Stimulated activated naive CD4-positive, alpha-beta T cell (primary cell): ENCODE measurements around the gene TAOK1.
A peak's percentile ranks its signal among the peaks of the same experiment; 100 is the strongest.

Experiments
- DNase-seq, 6 experiments: peaks; one replicate each; lab custom pipeline; 2025; lab: John Stamatoyannopoulos, UW

Gene TAOK1

DNA sequence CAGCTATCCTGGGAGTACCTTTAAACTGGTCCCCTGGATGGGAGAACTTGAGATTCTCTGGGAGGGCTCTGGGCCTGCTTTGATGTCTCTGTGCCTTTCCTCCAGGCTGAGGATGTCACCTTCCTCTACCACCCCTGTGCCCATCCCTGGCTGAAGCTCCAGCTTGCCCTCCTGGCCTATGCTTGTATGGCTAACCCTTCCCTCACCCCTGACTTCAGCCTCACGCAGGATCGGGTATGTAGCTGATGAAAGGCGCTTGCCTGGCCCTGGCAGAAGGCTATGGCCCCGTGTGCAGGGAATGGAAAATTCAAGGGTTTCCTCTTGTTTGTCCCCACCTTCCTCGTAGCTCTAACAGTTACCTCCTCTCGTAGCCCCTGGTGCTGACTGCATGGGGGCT lies 181.3 kb downstream of the TAOK1 start:
- DNase-seq: no peak

DNA sequence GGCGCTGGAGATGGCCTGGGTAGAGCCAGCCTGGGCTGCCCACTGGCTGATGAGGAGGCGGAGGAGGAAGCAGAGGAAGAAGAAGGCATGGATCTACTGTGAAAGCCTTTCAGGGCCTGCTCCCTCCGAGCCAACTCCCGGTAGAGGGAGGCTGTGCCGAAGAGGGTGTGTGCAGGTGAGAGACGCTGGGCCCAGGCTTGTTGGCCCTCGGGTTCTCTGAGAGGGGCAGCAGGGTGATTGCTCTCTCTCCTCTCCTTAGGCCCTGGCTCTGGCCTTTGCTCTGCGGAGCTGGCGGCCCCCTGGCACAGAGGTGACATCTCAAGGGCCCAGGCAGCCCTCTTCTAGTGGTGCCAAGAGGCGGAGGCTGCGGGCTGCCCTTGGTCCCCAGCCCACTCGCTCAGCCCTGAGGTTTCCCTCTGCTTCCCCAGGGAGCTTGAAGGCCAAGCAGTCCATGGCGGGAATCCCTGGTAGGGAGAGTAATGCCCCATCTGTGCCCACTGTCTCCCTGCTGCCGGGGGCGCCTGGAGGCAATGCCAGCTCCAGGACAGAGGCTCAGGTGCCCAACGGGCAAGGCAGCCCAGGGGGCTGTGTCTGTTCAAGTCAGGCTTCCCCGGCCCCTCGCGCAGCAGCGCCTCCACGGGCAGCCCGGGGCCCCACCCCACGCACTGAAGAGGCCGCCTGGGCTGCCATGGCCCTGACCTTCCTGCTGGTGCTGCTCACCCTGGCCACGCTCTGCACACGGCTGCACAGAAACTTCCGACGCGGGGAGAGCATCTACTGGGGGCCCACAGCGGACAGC lies 181.9 kb downstream of the TAOK1 start:
- no peak for DNase-seq

DNA sequence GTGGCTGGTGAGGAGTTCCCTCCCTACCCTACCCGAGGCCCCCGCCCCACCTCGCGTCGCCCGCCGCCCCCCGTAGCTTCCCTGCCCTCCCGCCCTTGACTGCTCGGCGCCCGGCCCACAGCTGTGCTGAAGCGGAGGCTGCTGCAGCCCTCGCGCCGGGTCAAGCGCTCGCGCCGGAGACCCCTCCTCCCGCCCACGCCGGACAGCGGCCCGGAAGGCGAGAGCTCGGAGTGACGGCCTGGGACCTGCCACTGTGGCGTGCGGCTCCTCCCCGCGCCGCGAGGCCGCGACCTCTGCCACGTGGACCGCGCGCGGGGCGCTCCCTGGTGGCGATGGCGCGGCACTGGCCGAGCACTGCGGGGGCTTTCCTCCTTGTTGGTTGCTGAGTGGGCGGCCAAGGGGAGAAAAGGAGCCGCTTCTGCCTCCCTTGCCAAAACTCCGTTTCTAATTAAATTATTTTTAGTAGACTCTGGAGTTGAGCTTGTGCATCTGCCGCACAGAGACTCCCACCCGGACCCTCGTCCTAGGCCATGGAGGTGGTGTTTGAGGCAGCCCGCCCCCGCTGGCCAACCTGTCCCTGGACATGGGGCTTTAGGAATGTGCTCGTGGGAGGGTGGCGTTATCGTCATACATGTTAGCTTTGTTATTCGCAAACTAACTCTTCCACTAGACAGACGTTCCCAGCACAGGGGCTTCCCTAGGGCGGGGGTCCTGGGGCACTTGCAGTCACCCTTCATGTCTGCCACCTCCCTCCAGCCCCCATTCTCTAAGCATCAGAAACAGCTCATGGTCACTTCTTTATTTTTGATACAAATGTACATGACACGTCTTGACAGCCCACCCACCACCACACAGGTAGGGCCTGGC lies 182.8 kb downstream of the TAOK1 start:
- DNase-seq: peak in 2 of 6 experiments; percentile 11 to 14

DNA sequence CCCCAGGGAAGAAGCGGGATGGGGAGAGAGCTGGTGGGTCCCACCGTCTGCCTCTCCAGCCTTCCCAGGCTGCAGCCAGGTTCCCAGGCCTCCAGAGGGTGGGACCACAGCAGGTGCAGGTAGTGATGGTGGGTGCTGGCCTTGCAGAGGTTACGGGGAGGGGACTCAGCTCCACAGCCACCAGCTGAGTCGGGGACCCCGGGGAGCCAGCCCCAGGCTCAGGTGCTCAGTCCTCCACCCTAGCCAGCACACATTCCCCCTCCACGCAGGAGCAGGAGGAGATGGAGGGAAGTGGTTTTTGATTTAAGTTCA lies 183.4 kb downstream of the TAOK1 start:
- DNase-seq: no peak

DNA sequence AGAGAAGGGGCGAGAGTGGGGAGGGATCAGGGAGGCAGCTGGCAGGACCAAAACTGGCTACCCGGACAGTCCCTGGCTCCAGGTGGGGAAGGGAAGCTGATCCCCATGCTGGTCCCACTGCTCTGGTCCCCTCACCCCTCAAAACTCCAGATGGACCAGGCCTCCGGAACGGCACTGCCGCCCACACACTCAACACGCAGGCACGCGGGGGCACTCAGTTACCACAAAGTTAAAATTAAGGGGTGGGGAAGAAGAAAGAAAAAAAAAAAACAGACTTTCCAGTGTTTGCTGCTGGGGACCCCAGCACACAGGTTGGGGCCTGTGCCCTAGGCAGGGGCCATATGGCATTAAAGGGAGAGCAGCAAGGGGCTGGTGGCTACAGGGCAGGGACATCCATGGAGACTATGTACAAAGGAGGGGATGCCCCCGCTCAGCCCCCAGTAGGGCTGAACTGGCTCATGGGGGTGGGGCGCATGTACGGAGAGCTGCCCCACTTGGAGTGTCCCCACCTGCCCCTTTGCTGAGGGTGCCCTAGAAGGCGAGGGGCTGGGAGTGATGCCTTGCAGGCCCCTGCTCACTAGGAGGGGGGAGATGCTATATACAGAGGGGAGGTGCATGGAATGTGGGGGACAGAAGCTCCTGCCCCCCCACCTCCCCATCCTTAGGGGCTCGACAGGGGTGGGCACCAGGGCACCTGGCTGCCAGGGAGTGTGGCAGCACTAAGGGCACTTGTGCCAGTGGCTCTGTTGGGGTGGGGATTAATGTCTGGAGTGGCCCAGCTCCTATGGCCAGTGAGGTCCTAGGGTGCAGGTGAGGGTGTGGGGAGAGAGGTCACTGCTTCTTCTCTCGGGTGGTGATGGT lies 183.9 kb downstream of the TAOK1 start:
- no peak for DNase-seq

DNA sequence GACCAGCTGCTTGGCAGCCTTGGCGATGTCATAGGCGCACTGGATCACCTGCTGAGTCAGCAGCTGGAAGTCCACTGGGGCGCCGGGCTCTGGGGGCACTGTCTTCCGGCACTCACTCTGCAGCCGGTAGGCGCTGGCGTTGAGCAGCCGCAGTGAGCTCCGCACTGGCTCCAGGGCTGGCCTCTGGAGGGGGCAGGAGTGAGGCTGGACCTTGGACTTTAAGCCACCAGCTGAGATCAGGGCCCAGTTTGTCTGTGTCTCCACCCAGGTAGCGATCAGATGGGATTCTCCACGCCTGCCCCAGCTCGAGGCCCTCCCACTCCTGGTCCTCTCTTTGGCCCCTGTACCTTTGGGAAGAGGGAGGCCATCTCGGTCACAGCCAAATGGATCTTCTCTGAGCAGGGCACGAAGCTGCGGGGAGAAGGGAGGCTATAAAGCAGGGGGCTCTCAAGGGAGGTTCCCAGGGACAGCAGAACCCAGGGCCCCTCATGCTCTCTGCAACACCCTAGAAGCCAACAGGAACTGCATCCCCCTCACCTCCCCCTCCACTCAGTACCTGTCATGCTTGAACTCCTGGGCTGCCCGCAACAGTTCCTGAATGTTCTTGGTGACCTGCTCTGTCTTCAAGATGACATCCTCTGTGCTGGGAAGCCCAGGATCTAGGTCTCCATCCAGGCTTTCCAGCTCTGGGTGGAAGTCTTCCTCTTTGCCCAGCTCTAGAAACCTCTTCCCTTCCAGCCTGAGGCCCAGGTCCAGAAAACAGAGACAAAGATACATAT lies 184.8 kb downstream of the TAOK1 start:
- DNase-seq: no peak

DNA sequence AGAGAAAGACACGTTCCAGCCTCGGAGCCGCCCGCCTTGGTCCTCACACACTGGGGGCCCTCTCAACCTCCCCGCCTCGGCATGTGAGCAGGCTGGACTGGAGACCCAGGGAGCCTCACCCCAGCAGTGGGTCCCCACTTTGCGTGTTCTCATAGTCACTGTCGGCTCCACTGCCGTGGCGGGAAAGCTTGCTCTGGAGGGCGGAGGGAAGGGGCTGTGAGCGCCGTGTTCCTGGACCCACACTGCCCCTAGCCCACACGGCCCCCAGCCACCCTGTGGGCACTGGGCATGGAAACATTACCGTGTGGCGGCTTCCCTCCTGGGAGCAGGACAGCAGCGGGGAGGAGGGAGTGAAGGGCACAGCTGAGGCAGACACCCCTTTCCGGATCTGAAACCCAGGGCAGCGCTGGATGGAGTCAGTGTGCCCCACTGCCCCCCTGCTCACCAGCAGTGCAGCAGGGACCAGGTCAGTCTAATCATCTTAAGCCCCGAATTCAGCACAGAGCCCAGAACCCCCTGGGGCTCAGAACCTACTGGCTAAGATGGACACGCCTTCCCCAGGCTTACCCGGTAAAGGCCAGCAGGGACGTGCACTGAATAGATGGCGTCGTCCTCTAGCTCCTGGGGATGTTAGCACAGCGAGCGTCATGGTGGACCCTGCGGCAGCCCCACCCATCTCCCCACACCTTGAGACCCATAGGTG lies 185.5 kb downstream of the TAOK1 start:
- DNase-seq: no peak

DNA sequence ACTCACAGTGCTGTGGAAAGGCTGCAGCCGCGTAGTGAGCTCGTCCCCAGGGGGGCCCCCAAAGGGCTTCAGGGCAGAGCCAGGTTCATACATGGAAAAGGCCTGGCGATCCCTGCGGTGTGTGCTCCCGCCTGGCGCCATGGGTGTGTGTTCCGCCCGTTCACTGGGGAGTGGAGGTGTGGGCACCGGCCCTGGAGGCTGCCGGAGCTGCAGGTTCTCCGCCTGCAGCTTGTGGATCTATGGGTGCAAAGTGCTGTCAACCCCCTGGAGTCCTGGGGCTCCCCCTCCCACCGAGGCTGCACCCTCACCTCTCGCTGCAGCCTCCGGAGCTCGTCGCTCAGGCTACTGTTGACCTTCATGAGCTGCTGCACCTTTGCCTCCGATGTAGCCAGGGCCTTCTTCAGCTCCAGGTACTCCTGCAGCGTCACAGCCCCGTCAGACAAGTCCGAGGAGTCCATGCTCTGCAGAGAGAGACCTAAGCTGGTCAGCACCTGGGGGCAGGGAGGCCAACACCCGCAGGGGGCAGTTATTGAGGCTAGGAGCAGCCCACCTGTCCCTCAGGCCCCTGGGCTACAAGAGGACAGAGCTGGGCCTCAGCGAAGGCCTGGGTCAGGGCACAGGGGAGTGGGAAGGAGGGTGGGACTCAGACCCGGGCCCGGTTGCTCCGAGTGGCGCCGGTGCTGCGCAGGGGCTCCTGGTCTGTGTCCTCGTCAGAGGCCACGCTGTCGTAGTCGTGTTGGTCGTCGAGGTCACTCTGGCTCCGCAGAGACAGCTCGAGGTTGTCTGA lies 186.2 kb downstream of the TAOK1 start:
- DNase-seq: no peak

DNA sequence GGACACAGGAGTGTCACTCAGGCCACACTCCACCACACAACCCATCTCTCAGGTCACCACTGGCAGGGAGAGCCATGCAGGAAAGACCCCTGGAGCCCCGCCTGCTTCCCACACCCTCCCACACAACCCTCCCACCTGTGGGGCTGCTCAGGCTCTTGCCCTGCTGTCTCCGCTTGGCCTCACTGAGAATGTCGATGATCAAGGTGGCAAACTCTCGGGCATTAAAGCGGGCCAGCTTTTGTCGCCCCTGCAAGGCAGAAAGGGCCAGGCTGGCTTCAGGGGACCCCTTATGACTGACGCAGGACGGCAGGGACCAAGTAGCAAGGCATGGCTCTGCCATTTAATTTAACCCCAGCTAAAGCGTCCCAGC lies 186.8 kb downstream of the TAOK1 start:
- DNase-seq: no peak

DNA sequence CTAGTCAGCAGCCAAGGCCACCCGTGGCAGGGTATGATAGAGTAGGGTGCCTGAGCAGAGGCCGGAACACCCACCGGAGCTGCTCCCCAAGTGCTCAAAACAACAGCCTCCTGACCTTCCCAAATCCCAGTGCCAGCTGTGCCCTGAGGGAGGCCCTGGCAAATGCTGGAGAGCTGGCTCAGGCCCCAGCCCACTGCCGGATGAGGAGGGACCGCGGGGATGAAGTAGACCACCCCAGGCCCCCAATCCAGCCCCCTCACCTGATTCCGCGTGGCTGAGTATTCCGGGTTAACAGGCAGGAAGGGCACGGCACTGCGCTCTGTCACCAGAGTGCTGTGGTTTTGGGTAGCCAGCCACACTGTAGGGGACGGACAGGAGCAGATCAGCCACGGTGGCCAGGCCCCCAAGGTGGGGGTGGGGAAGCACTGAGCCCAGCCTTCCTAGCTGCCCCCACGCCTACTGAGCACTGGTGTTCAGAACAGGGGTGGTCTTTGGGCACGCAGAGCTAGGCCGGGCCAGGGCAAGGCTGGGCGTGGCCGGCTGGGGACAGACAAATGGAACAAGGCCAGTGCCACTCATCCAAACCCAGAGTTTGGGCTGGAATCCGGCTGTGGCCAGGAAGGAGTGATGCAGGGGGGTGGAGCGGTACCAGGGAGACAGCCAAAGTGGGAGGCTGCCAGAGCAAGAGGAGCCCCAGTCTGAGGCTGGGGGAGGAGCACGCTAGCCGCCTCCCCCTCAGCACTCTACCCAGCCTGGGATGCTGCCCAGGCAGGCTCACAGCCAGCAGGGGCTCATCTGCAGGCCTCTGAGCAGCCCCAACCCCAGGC lies 187.4 kb downstream of the TAOK1 start:
- DNase-seq: no peak

DNA sequence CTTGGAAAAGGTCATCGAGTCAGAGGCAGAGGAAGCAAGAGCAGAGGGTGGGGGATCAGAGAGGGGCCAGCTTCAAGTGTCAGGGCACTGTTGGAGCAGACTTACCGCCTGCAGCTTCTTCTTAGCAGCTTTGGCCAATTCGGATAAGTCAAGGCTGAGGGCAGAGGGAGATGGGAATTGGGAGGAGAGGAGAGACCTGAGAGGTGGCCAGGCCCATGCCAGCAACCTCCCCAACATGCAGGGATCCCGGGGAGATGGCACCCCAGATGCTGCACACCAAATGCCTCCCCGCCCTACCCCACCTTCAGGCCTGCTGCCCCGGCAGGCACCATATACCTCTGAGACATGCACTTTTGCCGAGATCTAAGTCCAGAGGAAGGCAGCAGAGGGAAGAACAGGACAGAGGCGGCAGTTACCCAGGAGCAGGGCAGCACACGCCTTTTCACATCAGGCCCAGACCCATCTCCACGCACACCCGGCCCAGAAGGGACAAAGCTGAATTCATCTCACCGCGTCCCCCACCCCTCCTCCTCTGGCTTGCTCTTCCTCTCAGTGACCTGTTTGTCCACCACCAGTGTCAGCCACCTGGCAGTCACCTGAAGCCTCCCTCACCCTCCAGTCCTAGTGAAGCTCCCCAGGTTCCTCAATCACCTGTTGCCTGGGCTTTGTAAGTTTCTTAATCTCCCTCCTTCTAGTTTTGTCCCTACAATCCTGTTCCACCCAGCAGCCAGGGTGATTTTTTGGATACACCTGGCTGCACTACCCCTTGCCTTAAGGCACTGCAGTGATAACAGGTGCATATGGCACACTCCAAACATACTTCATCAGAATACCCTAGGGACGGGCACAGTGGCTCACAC lies 188.7 kb downstream of the TAOK1 start:
- DNase-seq: no peak

DNA sequence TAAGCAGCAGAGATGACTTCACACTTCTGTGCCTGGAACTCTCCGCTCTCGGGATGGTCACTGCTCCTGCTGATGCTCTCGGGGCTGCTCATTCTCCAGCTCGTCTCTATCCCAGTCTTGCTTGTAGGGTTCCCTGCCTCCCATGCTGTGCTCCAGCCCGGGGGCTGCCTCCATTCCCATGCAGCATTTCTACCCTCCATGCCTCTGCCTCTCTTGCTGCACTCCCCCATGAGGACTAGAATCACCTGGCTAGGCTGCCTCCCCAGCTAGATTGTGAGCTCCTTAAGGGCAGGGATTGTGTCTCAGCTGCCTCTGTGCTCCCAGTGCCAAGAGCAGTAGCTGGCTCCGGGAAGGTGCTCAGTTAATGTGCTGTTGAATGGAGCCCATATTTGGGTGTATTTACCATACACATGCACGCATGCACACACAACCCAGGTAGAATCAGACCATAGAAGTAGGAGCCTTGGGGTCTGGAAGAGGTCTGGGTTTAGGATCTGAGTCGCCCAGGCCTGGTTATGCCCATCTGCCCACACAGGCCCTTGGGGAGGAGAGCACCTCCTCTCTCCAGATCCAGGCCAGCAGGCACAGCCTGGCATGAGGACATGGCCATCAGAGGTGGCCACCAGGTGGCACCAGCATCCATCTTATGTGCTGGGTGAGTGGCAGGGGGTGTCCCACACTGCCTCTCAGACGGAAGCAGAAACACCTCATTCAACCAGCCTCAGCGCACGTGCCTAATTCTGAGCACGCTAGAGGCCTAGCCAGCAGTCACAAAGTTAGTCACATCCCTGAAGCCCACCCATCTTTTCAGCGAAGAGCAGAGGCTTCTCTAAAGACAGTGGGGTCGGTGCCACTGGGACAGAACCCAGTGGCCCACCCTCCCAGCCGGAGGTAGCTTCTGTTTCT lies 190.0 kb downstream of the TAOK1 start:
- peak; percentile 78 to 88 (median 85) for DNase-seq

DNA sequence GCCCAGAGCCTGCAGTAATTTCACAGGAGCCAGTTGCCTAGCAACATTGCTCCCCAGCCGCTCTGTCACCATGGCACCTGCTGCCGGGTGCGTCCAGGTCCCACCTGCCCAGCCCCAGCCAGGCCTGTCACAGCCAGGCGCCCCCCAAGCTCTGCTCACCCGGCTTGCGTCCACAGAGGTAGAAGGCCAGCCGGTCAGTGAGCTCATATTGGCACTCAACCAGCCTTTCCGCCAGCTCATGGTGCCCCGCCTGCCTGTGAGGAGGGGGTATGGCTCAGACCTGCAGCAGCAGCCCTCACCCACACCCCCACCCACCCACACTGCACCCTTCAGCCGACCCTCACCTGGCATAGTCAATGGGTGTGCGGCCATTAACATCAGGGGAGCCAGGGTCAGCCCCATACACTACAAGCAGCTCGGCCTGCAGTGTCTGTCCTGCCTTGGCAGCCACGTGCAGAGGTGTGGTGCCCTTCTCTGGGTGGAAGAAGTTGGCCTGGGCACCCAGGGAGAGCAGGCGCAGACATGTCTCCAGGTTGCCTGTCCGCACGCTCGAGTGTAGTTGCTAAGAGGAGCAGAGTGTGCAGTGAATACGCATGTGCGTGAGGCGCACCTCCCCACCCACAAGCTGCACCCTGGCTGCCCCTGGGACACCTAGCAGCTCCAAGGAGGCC lies 191.6 kb downstream of the TAOK1 start:
- DNase-seq: no peak

DNA sequence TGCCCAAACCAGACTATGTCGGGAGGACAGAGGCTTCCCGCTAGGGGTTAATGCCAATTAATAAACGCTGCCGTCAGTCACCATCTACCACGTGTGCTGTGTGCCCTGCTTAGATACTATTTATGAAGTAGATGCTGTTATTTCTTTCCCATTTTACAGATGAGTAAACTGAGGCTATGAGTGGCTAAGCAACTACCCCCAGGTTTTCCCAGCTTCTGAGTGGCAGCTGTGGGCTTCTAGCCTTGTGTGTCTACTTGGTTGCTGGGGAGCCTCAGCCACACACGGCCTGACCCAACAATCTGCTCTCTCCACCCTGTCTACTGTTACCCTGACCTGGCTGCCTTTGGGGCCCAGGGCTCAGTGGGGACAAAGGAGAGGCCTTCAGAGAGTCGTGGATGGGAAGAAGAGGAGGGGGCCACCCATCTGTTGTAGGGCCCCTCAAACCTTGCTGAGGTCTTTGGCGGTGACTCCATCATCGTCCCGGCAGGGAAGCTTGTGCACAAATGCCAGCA lies 192.1 kb downstream of the TAOK1 start:
- DNase-seq: no peak

DNA sequence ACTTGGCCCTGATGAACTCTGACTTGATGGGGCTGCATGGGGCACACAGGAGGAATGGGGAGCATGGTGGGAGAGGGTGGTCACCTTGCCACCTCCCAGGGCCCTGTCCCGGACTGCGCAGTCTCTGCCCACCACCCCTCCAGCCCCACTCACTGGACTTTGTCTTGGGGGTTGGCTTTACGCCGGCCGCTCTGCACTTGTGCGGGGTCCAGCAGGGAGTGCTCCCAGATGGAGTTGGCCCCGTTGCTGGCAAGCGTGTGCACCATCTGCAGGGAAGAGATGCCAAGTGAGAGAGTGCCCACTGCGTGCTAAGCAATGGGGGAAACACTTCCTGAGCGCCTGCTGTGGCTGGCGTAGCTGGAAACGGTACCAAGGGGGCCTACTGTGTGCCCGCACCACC lies 192.6 kb downstream of the TAOK1 start:
- DNase-seq: no peak
